ENCODE results near the gene SYCP2. TPM values are rescaled to one million over a fixed set of nuclear protein-coding genes. Genes with fewer than 3 reads are reported as not detected.
"Not testable (repeated sequence)": the region's sequence is repeated elsewhere in the genome, so short reads cannot be mapped to it uniquely, and the experiment has no call there.

Gene SYCP2
- total RNA-seq, 4 donors from 2014 or later = 1.8 to 5.0 (median 4.4) TPM

DNA sequence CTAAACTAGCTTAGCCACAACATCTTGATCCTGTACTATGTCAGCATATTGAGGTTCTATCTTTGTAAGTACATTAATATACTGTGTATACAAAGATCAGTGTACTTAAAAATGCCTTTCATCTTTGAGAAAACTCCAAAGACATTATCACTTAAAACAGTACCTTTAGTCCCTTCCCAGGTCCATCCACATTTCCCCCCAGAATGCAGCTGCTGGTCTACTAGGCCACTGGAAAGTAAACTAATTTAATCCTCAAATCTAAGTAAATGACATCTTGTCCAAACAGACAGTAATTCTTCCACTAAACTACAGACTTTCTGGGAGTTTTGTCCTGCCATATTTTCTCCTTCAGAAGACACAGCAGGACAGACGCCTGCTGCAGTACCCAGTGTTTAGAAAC, 68.7 kb downstream of the SYCP2 start:
- DNase-seq (ENCODE audit: low spot score in 2 of 2) = no peak
- 96% methylated on average over 1 of the region's 1 CpG for WGBS
- Histone ChIP-seq H3K27me3 (no peaks in the 10 kb centered on the region), H3K4me1 (no peaks in the 10 kb centered on the region), H3K36me3 (no peaks in the 10 kb centered on the region), H3K9me3 (no peaks in the 10 kb centered on the region), H3K4me3 (no peak overlapping the region), H3K27ac (no peak overlapping the region)
- TF ChIP-seq, protein P1, sequence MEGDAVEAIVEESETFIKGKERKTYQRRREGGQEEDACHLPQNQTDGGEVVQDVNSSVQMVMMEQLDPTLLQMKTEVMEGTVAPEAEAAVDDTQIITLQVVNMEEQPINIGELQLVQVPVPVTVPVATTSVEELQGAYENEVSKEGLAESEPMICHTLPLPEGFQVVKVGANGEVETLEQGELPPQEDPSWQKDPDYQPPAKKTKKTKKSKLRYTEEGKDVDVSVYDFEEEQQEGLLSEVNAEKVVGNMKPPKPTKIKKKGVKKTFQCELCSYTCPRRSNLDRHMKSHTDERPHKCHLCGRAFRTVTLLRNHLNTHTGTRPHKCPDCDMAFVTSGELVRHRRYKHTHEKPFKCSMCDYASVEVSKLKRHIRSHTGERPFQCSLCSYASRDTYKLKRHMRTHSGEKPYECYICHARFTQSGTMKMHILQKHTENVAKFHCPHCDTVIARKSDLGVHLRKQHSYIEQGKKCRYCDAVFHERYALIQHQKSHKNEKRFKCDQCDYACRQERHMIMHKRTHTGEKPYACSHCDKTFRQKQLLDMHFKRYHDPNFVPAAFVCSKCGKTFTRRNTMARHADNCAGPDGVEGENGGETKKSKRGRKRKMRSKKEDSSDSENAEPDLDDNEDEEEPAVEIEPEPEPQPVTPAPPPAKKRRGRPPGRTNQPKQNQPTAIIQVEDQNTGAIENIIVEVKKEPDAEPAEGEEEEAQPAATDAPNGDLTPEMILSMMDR (IDR thresholded peaks at IDR 0.05) = no peak
- no peak for TF ChIP-seq EP300 (IDR thresholded peaks at IDR 0.05)
- no peak for TF ChIP-seq POLR2AphosphoS5 (IDR thresholded peaks at IDR 0.05)
- no peak for TF ChIP-seq POLR2A (IDR thresholded peaks at IDR 0.05)

DNA sequence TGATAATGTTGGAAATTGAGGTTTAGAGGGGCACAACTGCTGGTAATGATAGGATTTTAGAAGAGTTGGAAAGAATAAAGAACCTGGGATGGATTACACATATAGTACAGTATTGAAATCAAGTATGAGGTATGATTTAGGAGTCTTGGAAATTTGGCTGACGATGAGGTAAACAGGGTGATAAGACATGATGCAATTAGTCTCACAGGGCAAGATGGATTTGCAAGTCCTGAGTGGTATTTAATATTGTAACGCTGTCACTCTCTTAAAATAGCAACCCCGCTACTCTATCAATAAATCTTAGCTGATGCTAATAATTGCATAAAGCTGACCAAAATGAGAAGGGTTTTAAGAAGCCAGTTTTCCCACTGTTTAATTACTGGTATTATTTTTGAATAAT, 70.4 kb downstream of the SYCP2 start:
- H3K9me3 ChIP-seq = no peaks in the 10 kb centered on the region
- TF ChIP-seq EP300 (IDR thresholded peaks at IDR 0.05) = no peak
- TF ChIP-seq POLR2A (IDR thresholded peaks at IDR 0.05) = no peak
- TF ChIP-seq, protein P1 (IDR thresholded peaks at IDR 0.05) = no peak
- TF ChIP-seq POLR2AphosphoS5 (IDR thresholded peaks at IDR 0.05) = no peak
- H3K36me3 ChIP-seq = no peaks in the 10 kb centered on the region
- H3K27ac ChIP-seq = no peak overlapping the region
- no peaks in the 10 kb centered on the region for H3K27me3 ChIP-seq
- H3K4me3 ChIP-seq = no peak overlapping the region
- 90% methylated on average over 3 of the region's 3 CpGs for WGBS
- H3K4me1 ChIP-seq = no peaks in the 10 kb centered on the region
- DNase-seq (ENCODE audit: low spot score in 2 of 2) = no peak

DNA sequence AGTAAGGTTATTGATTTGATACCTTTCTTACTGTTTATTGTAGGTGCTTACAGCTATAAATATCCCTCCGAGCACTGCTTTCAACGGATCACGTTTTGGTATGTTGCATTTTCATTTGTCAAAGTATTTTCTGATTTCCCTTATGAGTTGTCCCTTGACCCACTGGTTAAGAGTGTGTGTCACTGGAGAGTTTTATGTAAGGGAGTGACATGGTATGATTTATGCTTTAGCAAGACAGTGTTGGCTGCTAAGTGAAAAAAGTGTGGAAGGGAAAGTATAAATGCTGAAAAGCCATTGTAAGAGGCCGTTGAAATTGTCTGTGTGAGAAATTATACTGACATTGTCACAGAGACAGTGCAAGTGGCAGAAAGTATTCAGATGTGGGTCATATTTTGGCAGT, 72.0 kb downstream of the SYCP2 start:
- 71% methylated on average over 4 of the region's 4 CpGs for WGBS
- H3K27me3 ChIP-seq = no peaks in the 10 kb centered on the region
- TF ChIP-seq, protein P1 (IDR thresholded peaks at IDR 0.05) = no peak
- TF ChIP-seq POLR2AphosphoS5 (IDR thresholded peaks at IDR 0.05) (no peak), POLR2A (IDR thresholded peaks at IDR 0.05) (no peak), EP300 (IDR thresholded peaks at IDR 0.05) (no peak)

DNA sequence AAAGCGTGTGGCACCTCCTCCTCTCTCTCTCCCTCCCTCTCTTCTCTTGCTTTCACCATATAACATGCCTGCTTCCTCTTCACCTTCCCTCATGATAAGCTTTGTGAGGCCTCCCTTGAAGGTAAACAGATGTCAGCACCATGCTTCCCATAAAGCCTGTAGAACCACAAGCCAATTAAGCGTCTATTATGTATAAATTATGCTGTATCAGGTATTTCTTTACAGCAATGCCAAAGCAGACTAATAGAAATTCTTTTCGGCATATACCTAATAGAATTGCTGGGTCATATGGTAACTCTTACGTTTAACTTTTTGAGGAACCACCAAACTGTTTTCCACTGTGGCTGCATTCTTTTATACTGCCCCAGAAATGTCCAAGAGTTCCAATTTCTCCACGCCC, 75.0 kb downstream of the SYCP2 start:
- Histone ChIP-seq H3K4me3 (no peak overlapping the region), H3K4me1 (no peaks in the 10 kb centered on the region), H3K36me3 (no peaks in the 10 kb centered on the region), H3K9me3 (no peaks in the 10 kb centered on the region), H3K27ac (no peak overlapping the region), H3K27me3 (no peaks in the 10 kb centered on the region)
- no peak for DNase-seq (ENCODE audit: low spot score in 2 of 2)
- TF ChIP-seq POLR2AphosphoS5 (IDR thresholded peaks at IDR 0.05) (no peak), EP300 (IDR thresholded peaks at IDR 0.05) (no peak), POLR2A (IDR thresholded peaks at IDR 0.05) (no peak)
- TF ChIP-seq, protein P1 (IDR thresholded peaks at IDR 0.05) = no peak
- WGBS = 93% methylated on average over 5 of the region's 5 CpGs

More for the DNA sequence above, 72.0 kb downstream of the SYCP2 start:
- H3K9me3 ChIP-seq = no peaks in the 10 kb centered on the region
- no peaks in the 10 kb centered on the region for H3K36me3 ChIP-seq
- H3K27ac ChIP-seq = no peak overlapping the region
- no peaks in the 10 kb centered on the region for H3K4me1 ChIP-seq
- no peak for DNase-seq (ENCODE audit: low spot score in 2 of 2)
- no peak overlapping the region for H3K4me3 ChIP-seq

DNA sequence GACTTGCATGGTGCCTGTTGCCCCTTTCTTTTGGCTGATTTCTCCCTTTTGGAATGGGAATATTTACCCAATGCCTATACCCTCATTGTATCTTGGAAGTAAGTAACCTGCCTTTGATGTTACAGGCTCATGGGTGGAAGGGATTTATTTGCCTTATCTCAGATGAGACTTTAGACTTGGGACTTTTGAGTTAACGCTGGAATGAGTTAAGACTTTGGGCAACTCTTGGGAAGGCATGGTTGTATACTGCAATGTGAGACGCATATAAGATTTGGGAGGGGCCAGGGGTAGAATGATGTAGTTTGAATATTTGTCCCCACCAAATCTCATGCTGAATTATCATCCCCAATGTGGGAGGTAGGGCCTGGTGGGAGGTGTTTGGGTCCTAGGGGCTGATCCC, 75.5 kb downstream of the SYCP2 start:
- Histone ChIP-seq H3K4me1 (no peaks in the 10 kb centered on the region), H3K4me3 (no peak overlapping the region), H3K9me3 (no peaks in the 10 kb centered on the region), H3K36me3 (no peaks in the 10 kb centered on the region), H3K27me3 (no peaks in the 10 kb centered on the region), H3K27ac (no peak overlapping the region)
- TF ChIP-seq POLR2AphosphoS5 (IDR thresholded peaks at IDR 0.05) (no peak), EP300 (IDR thresholded peaks at IDR 0.05) (no peak), POLR2A (IDR thresholded peaks at IDR 0.05) (no peak)
- TF ChIP-seq, protein P1 (IDR thresholded peaks at IDR 0.05) = no peak
- no peak for DNase-seq (ENCODE audit: low spot score in 2 of 2)
- 100% methylated on average over 2 of the region's 2 CpGs for WGBS

DNA sequence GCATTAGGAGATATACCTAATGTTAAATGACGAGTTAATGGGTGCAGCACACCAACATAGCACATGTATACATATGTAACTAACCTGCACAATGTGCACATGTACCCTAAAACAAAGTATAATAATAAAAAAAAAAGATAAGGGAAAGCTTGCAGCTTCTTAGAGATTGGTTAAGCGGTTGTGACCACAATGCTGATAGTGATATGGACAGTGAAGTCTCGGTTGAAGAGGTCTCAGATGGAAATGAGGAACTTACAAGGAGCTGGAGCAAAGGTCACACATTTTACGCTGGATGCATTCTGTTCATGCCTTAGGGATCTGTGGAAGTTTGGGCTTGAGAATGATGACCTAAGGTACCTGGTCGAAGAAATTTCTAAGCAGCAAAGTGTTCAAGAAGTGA, 76.5 kb downstream of the SYCP2 start:
- 93% methylated on average over 5 of the region's 5 CpGs for WGBS
- DNase-seq (ENCODE audit: low spot score in 2 of 2) = not testable (repeated sequence)

DNA sequence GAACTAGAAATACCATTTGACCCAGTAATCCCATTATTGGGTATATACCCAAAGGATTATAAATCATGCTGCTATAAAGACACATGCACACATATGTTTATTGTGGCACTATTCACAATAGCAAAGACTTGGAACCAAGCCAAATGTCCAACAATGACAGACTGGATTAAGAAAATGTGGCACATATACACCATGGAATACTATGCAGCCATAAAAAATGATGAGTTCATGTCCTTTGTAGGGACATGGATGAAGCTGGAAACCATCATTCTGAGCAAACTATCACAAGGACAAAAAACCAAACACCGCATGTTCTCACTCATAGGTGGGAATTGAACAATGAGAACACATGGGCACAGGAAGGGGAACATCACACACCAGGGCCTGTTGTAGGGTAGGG, 76.9 kb downstream of the SYCP2 start:
- WGBS = 83% methylated on average over 1 of the region's 1 CpG
- not testable (repeated sequence) for H3K36me3 ChIP-seq; H3K9me3 ChIP-seq; H3K4me3 ChIP-seq; H3K4me1 ChIP-seq; DNase-seq (ENCODE audit: low spot score in 2 of 2); H3K27ac ChIP-seq; H3K27me3 ChIP-seq

More for the DNA sequence above, 76.5 kb downstream of the SYCP2 start:
- not testable (repeated sequence) for H3K4me1 ChIP-seq, H3K9me3 ChIP-seq, H3K27me3 ChIP-seq, H3K4me3 ChIP-seq, H3K36me3 ChIP-seq, H3K27ac ChIP-seq
